NCI-H1694 (cell line): ENCODE data around the gene NLGN4X.

Experiments used
- DNase-seq: peaks from one replicate; lab custom pipeline; 2025; lab: John Stamatoyannopoulos, UW

The NLGN4X gene

GRCh38 chrX:6228720-6229119 lies at the start of gene NLGN4X:
NLGN4X (minus strand) TSS chrX:6228867; CDS start chrX:6151466, 77,401 bp downstream.
- DNase-seq: no peak

- no peak for DNase-seq
Measured at GRCh38 chrX:6266041-6266440, 37.4 kb upstream of the NLGN4X start.

- no peak for DNase-seq
Measured at GRCh38 chrX:6262959-6263358, 34.3 kb upstream of the NLGN4X start.

GRCh38 chrX:6257025-6257424 lies 28.4 kb upstream of the NLGN4X start:
- no peak for DNase-seq

- DNase-seq: no peak
Measured at GRCh38 chrX:6244666-6245065, 16.0 kb upstream of the NLGN4X start.

- no peak for DNase-seq
Measured at GRCh38 chrX:6238576-6238975, 9.9 kb upstream of the NLGN4X start.

GRCh38 chrX:6227935-6228334 lies 732 bp downstream of the NLGN4X start:
- DNase-seq: no peak

GRCh38 chrX:6227453-6227835 lies 1.2 kb downstream of the NLGN4X start:
- no peak for DNase-seq

- no peak for DNase-seq
Measured at GRCh38 chrX:6226596-6227452, 1.8 kb downstream of the NLGN4X start.

- DNase-seq: peak; percentile 6
Measured at GRCh38 chrX:6225911-6226595, 2.6 kb downstream of the NLGN4X start.

- DNase-seq: no peak
Measured at GRCh38 chrX:6225288-6225910, 3.3 kb downstream of the NLGN4X start.

GRCh38 chrX:6223516-6223915 lies 5.2 kb downstream of the NLGN4X start:
- DNase-seq: no peak

- no peak for DNase-seq
Measured at GRCh38 chrX:6210230-6210629, 18.4 kb downstream of the NLGN4X start.

GRCh38 chrX:6203462-6204215 lies 25.0 kb downstream of the NLGN4X start:
- no peak for DNase-seq

- no peak for DNase-seq
Measured at GRCh38 chrX:6199486-6199885, 29.2 kb downstream of the NLGN4X start.

- no peak for DNase-seq
Measured at GRCh38 chrX:6187256-6187655, 41.4 kb downstream of the NLGN4X start.

GRCh38 chrX:6184900-6185515 lies 43.7 kb downstream of the NLGN4X start:
- no peak for DNase-seq

- DNase-seq: no peak
Measured at GRCh38 chrX:6175914-6176313, 52.8 kb downstream of the NLGN4X start.

- DNase-seq: no peak
Measured at GRCh38 chrX:6170424-6170823, 58.2 kb downstream of the NLGN4X start.

- no peak for DNase-seq
Measured at GRCh38 chrX:6169407-6169806, 59.3 kb downstream of the NLGN4X start.

GRCh38 chrX:6163721-6164120 lies 64.9 kb downstream of the NLGN4X start:
- DNase-seq: no peak

GRCh38 chrX:6159468-6159867 lies 69.2 kb downstream of the NLGN4X start:
- no peak for DNase-seq
